KMS-11 (cell line): ENCODE results near the gene HCRTR1.
A peak's percentile ranks its signal among the peaks of the same experiment; 100 is the strongest.

Experiments used
- H2AFZ ChIP-seq: fragments of 200-600 bp; sonication (generic); 2 replicates; pipeline ENCODE4 v1.6.1; 2016; ENCODE audit warnings: antibody characterized with exemption, mixed run types, low read depth
- H3K27ac ChIP-seq: fragments of 200-600 bp; sonication (generic); 2 replicates; pipeline ENCODE4 v1.6.1; 2016; ENCODE audit warnings: mild to moderate bottlenecking, mixed run types
- H3K27me3 ChIP-seq: fragments of 200-600 bp; sonication (generic); 2 replicates; pipeline ENCODE4 v1.6.1; 2017; ENCODE audit warnings: mild to moderate bottlenecking, low read depth, mixed run types, moderate library complexity; ENCODE audit not compliant: insufficient read depth
- H3K36me3 ChIP-seq: fragments of 200-600 bp; sonication (generic); 2 replicates; pipeline ENCODE4 v1.6.1; 2017; ENCODE audit warnings: mild to moderate bottlenecking, mixed run types; ENCODE audit not compliant: insufficient read depth
- H3K4me1 ChIP-seq: fragments of 200-600 bp; sonication (generic); 2 replicates; pipeline ENCODE4 v1.6.1; 2016; ENCODE audit warnings: mild to moderate bottlenecking, low read depth, mixed run types; ENCODE audit not compliant: poor library complexity, severe bottlenecking
- H3K4me2 ChIP-seq: fragments of 200-600 bp; sonication (generic); 2 replicates; pipeline ENCODE4 v1.7.0; 2016; ENCODE audit warnings: mild to moderate bottlenecking, mixed run types
- H3K4me3 ChIP-seq: fragments of 200-600 bp; sonication (generic); IDR thresholded peaks from 2 replicates; pipeline ENCODE4 v1.6.1; 2017; ENCODE audit warnings: low read depth, low read length, mixed read lengths; ENCODE audit not compliant: insufficient read depth
- H3K79me2 ChIP-seq: fragments of 200-600 bp; sonication (generic); 2 replicates; pipeline ENCODE4 v1.6.1; 2016; ENCODE audit warnings: low read depth, mixed run types; ENCODE audit not compliant: insufficient read depth
- H3K9ac ChIP-seq: fragments of 200-600 bp; sonication (generic); 2 replicates; pipeline ENCODE4 v1.6.1; 2016; ENCODE audit warnings: mild to moderate bottlenecking, mixed run types
- H4K20me1 ChIP-seq: fragments of 200-600 bp; sonication (generic); 2 replicates; pipeline ENCODE4 v1.6.1; 2016; ENCODE audit warnings: mild to moderate bottlenecking, mixed run types; ENCODE audit not compliant: insufficient read depth
- TF ChIP-seq, protein P1 (sequence below): fragments of 200-600 bp; sonication (generic); conservative IDR thresholded peaks from 2 replicates; pipeline ENCODE4 v1.6.1; 2017; ENCODE audit warnings: low read depth, mild to moderate bottlenecking, antibody characterized with exemption, low read length, moderate library complexity, mixed read lengths

The HCRTR1 gene

DNA sequence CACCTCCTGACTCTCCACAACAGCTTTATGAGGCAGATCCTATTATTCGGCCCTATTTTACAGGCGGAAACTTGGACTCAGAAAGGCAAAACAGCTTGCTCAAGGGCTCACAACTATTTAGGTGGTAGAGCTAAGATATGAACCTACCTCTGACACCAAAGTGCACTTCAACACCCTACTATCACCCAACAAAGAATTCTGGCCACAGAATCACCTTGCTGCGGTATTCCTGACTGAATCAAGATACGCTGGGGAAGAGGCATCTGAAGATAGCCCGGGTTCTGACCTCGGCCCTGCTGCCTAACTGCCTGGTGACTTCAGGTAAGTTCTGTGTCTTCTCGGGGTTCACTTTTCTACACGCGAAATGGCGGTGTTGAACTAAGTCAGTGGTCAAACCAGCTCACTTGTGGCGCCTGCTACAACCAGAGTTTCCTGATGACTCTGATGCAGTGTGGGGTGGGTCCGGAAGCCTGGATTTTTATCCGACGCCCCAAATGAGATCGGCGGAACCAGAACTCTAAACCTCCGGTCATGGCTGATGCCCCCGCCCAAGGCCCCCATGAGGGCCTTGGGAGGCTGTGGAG lies 26.6 kb downstream of the HCRTR1 start:
- TF ChIP-seq, protein P1, sequence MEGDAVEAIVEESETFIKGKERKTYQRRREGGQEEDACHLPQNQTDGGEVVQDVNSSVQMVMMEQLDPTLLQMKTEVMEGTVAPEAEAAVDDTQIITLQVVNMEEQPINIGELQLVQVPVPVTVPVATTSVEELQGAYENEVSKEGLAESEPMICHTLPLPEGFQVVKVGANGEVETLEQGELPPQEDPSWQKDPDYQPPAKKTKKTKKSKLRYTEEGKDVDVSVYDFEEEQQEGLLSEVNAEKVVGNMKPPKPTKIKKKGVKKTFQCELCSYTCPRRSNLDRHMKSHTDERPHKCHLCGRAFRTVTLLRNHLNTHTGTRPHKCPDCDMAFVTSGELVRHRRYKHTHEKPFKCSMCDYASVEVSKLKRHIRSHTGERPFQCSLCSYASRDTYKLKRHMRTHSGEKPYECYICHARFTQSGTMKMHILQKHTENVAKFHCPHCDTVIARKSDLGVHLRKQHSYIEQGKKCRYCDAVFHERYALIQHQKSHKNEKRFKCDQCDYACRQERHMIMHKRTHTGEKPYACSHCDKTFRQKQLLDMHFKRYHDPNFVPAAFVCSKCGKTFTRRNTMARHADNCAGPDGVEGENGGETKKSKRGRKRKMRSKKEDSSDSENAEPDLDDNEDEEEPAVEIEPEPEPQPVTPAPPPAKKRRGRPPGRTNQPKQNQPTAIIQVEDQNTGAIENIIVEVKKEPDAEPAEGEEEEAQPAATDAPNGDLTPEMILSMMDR = no peak
- Histone ChIP-seq H3K4me1 (peaks cover 16% of the 10 kb centered on the region), H2AFZ (peak overlapping the region; percentile 97), H3K27ac (peak overlapping the region; percentile 85), H4K20me1 (no peaks in the 10 kb centered on the region; the same call in 1 of the 2 replicates), H3K36me3 (no peaks in the 10 kb centered on the region), H3K27me3 (no peaks in the 10 kb centered on the region), H3K4me2 (peak overlapping the region; percentile 81), H3K4me3 (peak overlapping the region; percentile 98), H3K9ac (peak overlapping the region; percentile 94), H3K79me2 (peaks cover 32% of the 10 kb centered on the region; the same call in 1 of the 2 replicates)

DNA sequence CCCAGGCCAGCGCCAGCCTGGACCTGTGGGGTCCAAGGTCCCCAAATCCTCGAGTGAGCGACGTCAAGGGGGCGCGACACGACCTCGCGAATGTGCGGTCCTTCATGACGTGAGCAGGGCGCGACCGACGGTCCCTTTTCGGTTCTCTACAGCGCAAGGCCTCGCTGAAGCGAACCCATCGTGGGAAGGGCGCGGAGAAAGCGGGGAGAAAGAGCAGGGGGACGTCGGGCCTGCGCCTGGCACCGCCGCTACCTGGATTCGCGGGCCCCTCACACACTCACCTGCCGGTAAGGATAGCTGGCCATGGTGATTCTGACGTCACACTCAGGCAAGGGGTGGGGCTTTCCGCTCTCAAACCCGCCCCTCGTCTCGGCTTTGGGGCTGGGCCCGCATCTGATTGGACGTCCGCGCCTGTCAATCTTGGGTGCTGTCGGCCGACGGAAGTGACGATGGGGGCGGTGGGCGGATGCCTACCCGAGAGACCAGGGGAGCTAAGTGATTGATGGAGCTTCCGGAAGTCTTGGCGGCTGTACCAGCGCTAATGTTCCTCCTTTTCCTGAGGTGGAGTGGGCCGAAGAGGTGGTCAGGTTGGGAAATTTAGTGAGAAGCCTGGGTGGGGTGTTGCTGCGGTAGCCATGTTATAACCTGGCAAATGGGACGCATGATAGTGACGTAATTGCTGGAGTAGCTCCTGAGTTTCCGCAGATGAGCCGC lies 27.2 kb downstream of the HCRTR1 start, which contains the start of gene PEF1:
Gene PEF1 (minus strand): TSS at position 317 of the 714 bp plus-strand sequence. CDS start 12 bp downstream, at position 305.
- Histone ChIP-seq H2AFZ (peak within 1 kb of the TSS; percentile 97), H3K36me3 (no peaks in the 10 kb centered on the region), H3K4me1 (peaks cover 15% of the 10 kb centered on the region), H3K27me3 (no peaks in the 10 kb centered on the region), H3K9ac (peak within 1 kb of the TSS; percentile 94), H3K79me2 (peaks cover 32% of the 10 kb centered on the region; the same call in 1 of the 2 replicates), H3K27ac (peak within 1 kb of the TSS; percentile 85), H3K4me3 (peak within 1 kb of the TSS; percentile 98), H4K20me1 (no peaks in the 10 kb centered on the region; the same call in 1 of the 2 replicates), H3K4me2 (peak within 1 kb of the TSS; percentile 95)
- TF ChIP-seq, protein P1 = no peak

GRCh38 chr1:31645274-31645568 lies 27.7 kb downstream of the HCRTR1 start:
- Histone ChIP-seq H3K4me3 (peak overlapping the region; percentile 95), H3K27me3 (no peaks in the 10 kb centered on the region), H3K9ac (peak overlapping the region; percentile 94), H3K36me3 (no peaks in the 10 kb centered on the region), H3K4me2 (peak overlapping the region; percentile 95), H3K4me1 (peaks cover 12% of the 10 kb centered on the region), H3K27ac (peak overlapping the region; percentile 85), H2AFZ (peak overlapping the region; percentile 97), H4K20me1 (no peaks in the 10 kb centered on the region; the same call in 1 of the 2 replicates), H3K79me2 (peaks cover 28% of the 10 kb centered on the region; the same call in 1 of the 2 replicates)
- TF ChIP-seq, protein P1 = no peak

DNA sequence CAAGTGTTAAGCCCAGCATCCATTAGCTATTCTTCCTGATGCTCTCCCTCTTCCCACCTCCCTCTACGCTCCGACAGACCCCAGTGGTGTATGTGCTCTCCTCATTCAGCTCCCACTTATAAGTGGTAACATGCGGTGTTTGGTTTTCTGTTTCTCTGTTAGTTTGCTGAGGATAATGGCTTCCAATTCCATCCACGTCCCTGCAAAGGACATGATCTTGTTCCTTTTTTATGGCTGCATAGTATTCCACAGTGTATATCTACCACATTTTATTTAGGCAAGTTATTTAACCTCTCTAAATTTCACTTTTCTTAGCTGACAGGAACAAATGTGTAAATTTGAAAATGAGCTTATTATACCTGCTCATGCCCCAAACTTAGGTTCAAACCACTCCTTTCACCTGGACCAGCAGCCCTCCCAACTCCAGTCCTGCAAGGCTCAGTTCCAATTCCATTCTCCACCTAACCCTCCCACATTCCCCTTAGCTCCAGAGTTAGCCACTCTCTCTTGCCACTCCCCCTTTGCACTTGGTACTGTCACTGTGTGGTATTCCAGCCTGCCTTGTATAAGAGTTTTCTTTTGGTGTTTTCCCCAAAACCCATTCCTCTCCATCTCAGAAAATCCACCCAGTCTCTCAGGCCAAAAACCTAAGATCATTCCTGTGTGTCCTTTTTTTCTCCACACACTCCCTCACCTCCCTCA lies 28.9 kb downstream of the HCRTR1 start:
- Histone ChIP-seq H2AFZ (no peak overlapping the region), H3K9ac (no peak overlapping the region), H3K27me3 (peaks cover 3% of the 10 kb centered on the region; the same call in 1 of the 2 replicates), H3K4me3 (no peak overlapping the region), H3K4me2 (no peak overlapping the region), H4K20me1 (no peaks in the 10 kb centered on the region), H3K4me1 (peaks cover 12% of the 10 kb centered on the region), H3K36me3 (no peaks in the 10 kb centered on the region), H3K27ac (no peak overlapping the region), H3K79me2 (peaks cover 21% of the 10 kb centered on the region; the same call in 1 of the 2 replicates)
- TF ChIP-seq, protein P1 = no peak
